Erythroblast (primary cell): ENCODE results near the gene TEX26.

Experiments
- GATA1 ChIP-seq: IDR thresholded peaks from 2 replicates; pipeline ENCODE4 v1.6.1; 2011; ENCODE audit warnings: low read depth, mild to moderate bottlenecking, control low read depth, low read length, moderate library complexity
- POLR2A ChIP-seq: IDR thresholded peaks from 2 replicates; pipeline ENCODE4 v1.6.1; 2011; ENCODE audit warnings: mild to moderate bottlenecking, low read length

DNA sequence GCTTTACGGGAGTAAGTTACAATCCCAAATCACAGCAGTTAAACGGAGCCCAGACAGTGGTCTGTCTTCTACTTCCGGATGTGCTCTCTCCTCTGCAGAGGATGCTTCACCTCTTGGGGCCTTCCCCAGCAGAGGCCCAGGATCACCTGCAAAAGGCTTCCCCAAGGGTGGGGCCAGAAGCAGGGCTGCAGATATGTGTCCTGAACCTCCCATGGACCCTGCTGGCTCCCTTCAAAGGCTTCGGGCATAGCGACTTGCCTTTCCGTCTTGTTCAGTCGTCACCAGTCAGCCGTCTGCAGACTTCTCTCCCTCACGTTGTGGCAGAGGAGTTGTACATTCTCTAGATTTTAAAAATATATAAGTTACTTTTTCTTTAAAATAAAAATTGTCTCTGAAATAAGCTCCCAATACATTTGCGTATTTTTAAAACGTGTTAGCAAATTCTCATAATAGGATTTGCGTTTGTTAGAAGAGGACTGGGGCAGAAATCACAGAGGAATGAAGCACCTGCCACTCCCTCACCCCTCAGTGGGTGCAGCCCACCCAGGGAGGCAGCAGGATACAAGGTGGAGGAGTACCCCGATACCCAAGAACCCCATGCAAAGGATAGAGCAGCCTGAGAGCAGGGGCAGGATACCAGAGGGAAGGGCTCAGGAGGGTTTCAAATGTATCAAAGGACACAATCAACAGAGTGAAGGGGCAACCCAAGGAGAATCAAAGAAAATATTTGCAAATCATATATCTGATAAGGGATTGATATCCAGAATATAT lies 49.3 kb upstream of the TEX26 start:
- no peak for TF ChIP-seq POLR2A
- no peak for TF ChIP-seq GATA1
